ENCODE results near the gene ELK3.

Gene ELK3

GRCh38 chr12:96170762-96171161, 23.4 kb upstream of the ELK3 start:
- ChIA-PET CTCF (interaction anchor here (1.8 kb wide), 1 partner anchor 110 kb away, joined by 3 read pairs; no protein-coding TSS in a partner anchor), POLR2A (interaction anchor here (0.9 kb wide), 1 partner anchor 13 kb away, joined by 6 read pairs; no protein-coding TSS in a partner anchor)
- Histone ChIP-seq H3K4me3 (ENCODE audit: low read depth, low read length) (no peak overlapping the region), H3K36me3 (ENCODE audit: control insufficient read depth in 2 of 2, insufficient read depth in 1 of 2, low read length in 2 of 2) (no peaks in the 10 kb centered on the region), H3K4me1 (ENCODE audit: control insufficient read depth, insufficient read depth, low read length) (no peaks in the 10 kb centered on the region), H3K9me3 (ENCODE audit: control insufficient read depth, insufficient read depth, low read depth, low read length) (no peaks in the 10 kb centered on the region), H3K27ac (ENCODE audit: extremely low read depth, low read depth, low read length) (no peak overlapping the region)
- no peak for TF ChIP-seq ZNF184 (tag by site-specific recombination; IDR thresholded peaks at IDR 0.05)
- TF ChIP-seq, protein P1, sequence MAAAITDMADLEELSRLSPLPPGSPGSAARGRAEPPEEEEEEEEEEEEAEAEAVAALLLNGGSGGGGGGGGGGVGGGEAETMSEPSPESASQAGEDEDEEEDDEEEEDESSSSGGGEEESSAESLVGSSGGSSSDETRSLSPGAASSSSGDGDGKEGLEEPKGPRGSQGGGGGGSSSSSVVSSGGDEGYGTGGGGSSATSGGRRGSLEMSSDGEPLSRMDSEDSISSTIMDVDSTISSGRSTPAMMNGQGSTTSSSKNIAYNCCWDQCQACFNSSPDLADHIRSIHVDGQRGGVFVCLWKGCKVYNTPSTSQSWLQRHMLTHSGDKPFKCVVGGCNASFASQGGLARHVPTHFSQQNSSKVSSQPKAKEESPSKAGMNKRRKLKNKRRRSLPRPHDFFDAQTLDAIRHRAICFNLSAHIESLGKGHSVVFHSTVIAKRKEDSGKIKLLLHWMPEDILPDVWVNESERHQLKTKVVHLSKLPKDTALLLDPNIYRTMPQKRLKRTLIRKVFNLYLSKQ (tag by site-specific recombination; IDR thresholded peaks at IDR 0.05; ENCODE audit: borderline replicate concordance): no peak
- TF ChIP-seq ZNF391 (tag by site-specific recombination; IDR thresholded peaks at IDR 0.05; ENCODE audit: borderline replicate concordance, low read depth): no peak
- TF ChIP-seq ZFP3 (tag by site-specific recombination; IDR thresholded peaks at IDR 0.05; ENCODE audit: low read depth): no peak
- TF ChIP-seq MYNN (tag by site-specific recombination; IDR thresholded peaks at IDR 0.05; ENCODE audit: borderline replicate concordance): no peak
- no peak for TF ChIP-seq ZNF830 (tag by site-specific recombination; IDR thresholded peaks at IDR 0.05; ENCODE audit: low read depth)
- TF ChIP-seq ZNF23 (tag by site-specific recombination; IDR thresholded peaks at IDR 0.05; ENCODE audit: borderline replicate concordance): no peak
- TF ChIP-seq ZNF202 (tag by site-specific recombination; IDR thresholded peaks at IDR 0.05; ENCODE audit: borderline replicate concordance): no peak
- no peak for TF ChIP-seq ZNF423 (tag by site-specific recombination; IDR thresholded peaks at IDR 0.05)
- TF ChIP-seq ZNF214 (tag by site-specific recombination; IDR thresholded peaks at IDR 0.05; ENCODE audit: borderline replicate concordance): no peak
- TF ChIP-seq ZNF626 (tag by site-specific recombination; IDR thresholded peaks at IDR 0.05): no peak
- no peak for TF ChIP-seq MEIS1 (CRISPR knock-in tag; IDR thresholded peaks at IDR 0.05; ENCODE audit: borderline replicate concordance)
- TF ChIP-seq IKZF3 (tag by site-specific recombination; IDR thresholded peaks at IDR 0.05): no peak
- no peak for TF ChIP-seq ZNF16 (tag by site-specific recombination; IDR thresholded peaks at IDR 0.05; ENCODE audit: low read depth)
- TF ChIP-seq SP2 (tag by site-specific recombination; IDR thresholded peaks at IDR 0.05): no peak
- TF ChIP-seq, protein P2, sequence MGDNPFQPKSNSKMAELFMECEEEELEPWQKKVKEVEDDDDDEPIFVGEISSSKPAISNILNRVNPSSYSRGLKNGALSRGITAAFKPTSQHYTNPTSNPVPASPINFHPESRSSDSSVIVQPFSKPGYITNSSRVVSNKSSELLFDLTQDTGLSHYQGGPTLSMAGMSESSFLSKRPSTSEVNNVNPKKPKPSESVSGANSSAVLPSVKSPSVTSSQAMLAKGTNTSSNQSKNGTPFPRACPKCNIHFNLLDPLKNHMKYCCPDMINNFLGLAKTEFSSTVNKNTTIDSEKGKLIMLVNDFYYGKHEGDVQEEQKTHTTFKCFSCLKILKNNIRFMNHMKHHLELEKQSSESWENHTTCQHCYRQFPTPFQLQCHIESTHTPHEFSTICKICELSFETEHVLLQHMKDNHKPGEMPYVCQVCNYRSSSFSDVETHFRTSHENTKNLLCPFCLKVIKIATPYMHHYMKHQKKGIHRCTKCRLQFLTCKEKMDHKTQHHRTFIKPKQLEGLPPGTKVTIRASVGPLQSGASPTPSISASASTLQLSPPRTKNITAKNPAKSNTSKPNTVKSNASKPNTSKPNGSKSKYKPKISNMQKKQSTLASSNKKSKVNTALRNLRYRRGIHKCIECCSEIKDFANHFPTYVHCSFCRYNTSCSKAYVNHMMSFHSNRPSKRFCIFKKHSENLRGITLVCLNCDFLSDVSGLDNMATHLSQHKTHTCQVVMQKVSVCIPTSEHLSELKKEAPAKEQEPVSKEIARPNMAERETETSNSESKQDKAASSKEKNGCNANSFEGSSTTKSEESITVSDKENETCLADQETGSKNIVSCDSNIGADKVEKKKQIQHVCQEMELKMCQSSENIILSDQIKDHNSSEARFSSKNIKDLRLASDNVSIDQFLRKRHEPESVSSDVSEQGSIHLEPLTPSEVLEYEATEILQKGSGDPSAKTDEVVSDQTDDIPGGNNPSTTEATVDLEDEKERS (tag by site-specific recombination; IDR thresholded peaks at IDR 0.05): no peak
- TF ChIP-seq, protein P3, sequence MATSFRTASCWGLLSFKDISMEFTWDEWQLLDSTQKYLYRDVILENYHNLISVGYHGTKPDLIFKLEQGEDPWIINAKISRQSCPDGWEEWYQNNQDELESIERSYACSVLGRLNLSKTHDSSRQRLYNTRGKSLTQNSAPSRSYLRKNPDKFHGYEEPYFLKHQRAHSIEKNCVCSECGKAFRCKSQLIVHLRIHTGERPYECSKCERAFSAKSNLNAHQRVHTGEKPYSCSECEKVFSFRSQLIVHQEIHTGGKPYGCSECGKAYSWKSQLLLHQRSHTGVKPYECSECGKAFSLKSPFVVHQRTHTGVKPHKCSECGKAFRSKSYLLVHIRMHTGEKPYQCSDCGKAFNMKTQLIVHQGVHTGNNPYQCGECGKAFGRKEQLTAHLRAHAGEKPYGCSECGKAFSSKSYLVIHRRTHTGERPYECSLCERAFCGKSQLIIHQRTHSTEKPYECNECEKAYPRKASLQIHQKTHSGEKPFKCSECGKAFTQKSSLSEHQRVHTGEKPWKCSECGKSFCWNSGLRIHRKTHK (tag by site-specific recombination; IDR thresholded peaks at IDR 0.05): no peak
- TF ChIP-seq GLIS2 (tag by site-specific recombination; IDR thresholded peaks at IDR 0.05): no peak
- TF ChIP-seq GLI2 (tag by site-specific recombination; IDR thresholded peaks at IDR 0.05; ENCODE audit: borderline replicate concordance, low read depth): no peak

- ChIA-PET POLR2A (interaction anchor here (0.9 kb wide), 1 partner anchor 14 kb away, joined by 6 read pairs; no protein-coding TSS in a partner anchor), CTCF (no interaction called here)
- TF ChIP-seq OSR2 (tag by site-specific recombination; IDR thresholded peaks at IDR 0.05): no peak
- no peak for TF ChIP-seq ZNF837 (tag by site-specific recombination; IDR thresholded peaks at IDR 0.05)
- no peak for TF ChIP-seq ZNF777 (tag by site-specific recombination; IDR thresholded peaks at IDR 0.05; ENCODE audit: borderline replicate concordance)
- no peak for TF ChIP-seq REST (tag by site-specific recombination; IDR thresholded peaks at IDR 0.05)
- H3K36me3 ChIP-seq (ENCODE audit: control insufficient read depth in 2 of 2, insufficient read depth in 1 of 2, low read length in 2 of 2): no peaks in the 10 kb centered on the region
- H3K27ac ChIP-seq (ENCODE audit: extremely low read depth, low read depth, low read length): no peak overlapping the region
- no peaks in the 10 kb centered on the region for H3K4me1 ChIP-seq (ENCODE audit: control insufficient read depth, insufficient read depth, low read length)
- no peaks in the 10 kb centered on the region for H3K9me3 ChIP-seq (ENCODE audit: control insufficient read depth, insufficient read depth, low read depth, low read length)
- no peak overlapping the region for H3K4me3 ChIP-seq (ENCODE audit: low read depth, low read length)
These were observed 22.3 kb upstream of the ELK3 start for GRCh38 chr12:96171905-96172304.

All from HEK293 (cell line).